Ovary (tissue), 3 donors: ENCODE results near the gene THSD4.

Experiments
- EP300 ChIP-seq: sonication (generic); formaldehyde crosslinking; IDR thresholded peaks from one replicate; pipeline ENCODE4 v1.6.1; 2017; ENCODE audit warnings: antibody characterized with exemption
- TF ChIP-seq, protein P1 (sequence below), 3 donors: fragments of 450-650 bp in 2 of 3; fragments of 200-600 bp in 1 of 3; IDR thresholded peaks; one replicate each; pipeline versions ENCODE4 v1.5.1 to v1.8.0; 2016 to 2022; ENCODE audit warnings: antibody characterized with exemption in 3 of 3, mild to moderate bottlenecking in 1 of 3
- donor health status: DM: no; HTN: no; CAD: no.

DNA sequence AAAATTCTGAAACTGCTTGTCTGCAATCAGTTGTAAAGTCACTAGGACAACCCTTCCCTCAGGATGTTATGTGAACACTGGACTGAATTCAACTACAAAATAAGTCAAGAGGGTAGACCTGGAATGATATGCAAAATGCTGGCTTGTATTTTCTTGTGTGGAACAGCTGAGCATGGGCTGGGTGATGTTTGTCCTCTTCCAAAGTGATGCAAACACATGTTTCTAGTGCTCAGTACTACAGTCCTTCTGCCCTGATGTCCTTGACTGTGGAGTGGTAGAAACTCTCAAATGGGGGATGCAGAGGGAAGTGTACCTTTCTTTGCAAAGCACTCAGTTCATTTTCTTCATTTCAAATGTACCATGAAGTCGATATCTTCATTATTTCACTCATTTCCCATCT, 258.6 kb downstream of the THSD4 start:
- TF ChIP-seq, protein P1, sequence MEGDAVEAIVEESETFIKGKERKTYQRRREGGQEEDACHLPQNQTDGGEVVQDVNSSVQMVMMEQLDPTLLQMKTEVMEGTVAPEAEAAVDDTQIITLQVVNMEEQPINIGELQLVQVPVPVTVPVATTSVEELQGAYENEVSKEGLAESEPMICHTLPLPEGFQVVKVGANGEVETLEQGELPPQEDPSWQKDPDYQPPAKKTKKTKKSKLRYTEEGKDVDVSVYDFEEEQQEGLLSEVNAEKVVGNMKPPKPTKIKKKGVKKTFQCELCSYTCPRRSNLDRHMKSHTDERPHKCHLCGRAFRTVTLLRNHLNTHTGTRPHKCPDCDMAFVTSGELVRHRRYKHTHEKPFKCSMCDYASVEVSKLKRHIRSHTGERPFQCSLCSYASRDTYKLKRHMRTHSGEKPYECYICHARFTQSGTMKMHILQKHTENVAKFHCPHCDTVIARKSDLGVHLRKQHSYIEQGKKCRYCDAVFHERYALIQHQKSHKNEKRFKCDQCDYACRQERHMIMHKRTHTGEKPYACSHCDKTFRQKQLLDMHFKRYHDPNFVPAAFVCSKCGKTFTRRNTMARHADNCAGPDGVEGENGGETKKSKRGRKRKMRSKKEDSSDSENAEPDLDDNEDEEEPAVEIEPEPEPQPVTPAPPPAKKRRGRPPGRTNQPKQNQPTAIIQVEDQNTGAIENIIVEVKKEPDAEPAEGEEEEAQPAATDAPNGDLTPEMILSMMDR (IDR thresholded peaks at IDR 0.05), result no peak
- no peak for TF ChIP-seq EP300
